Activated naive CD4-positive, alpha-beta T cell treated with anti-CD3 and anti-CD28 coated beads, Interleukin-2, amount 50 U/mL, for 24 hours (primary cell): Measurements from ENCODE around the gene METTL13.
A peak's percentile ranks its signal among the peaks of the same experiment; 100 is the strongest.

Experiments
- H3K27ac Mint-ChIP-seq: one replicate; pipeline ENCODE4 v1.8.0; 2021; ENCODE audit warnings: mild to moderate bottlenecking, mixed read lengths
- H3K27me3 Mint-ChIP-seq: one replicate; pipeline ENCODE4 v1.8.0; 2021; ENCODE audit warnings: mixed read lengths
- H3K36me3 Mint-ChIP-seq: one replicate; pipeline ENCODE4 v1.8.0; 2021; ENCODE audit warnings: mixed read lengths
- H3K4me1 Mint-ChIP-seq: one replicate; pipeline ENCODE4 v1.8.0; 2021; ENCODE audit warnings: mixed read lengths
- H3K4me3 Mint-ChIP-seq: one replicate; pipeline ENCODE4 v1.8.0; 2021; ENCODE audit warnings: mild to moderate bottlenecking, mixed read lengths
- H3K9me3 Mint-ChIP-seq: one replicate; pipeline ENCODE4 v1.8.0; 2021; ENCODE audit warnings: mixed read lengths

METTL13 gene

DNA sequence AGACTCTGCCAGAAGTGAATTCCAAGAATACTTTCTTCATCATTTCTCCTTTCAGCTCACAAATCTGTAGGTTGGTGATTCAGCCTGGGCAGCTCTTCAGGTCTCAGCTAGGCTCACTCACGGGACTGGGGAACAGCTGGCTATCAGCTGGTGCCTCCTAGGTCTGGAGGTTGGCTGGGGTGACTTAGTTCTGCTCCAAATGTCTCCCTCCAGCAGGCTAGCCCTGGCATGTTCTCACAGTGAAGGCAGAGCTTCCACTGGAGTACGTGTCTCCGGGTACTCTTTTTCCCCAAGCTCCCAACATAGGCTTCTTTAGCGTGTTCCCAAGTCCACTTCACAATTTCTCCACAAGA is 27.1 kb upstream of the METTL13 start:
- no peaks in the 10 kb centered on the region for H3K4me1 Mint-ChIP-seq
- H3K27ac Mint-ChIP-seq: no peak overlapping the region
- H3K9me3 Mint-ChIP-seq: no peaks in the 10 kb centered on the region
- H3K4me3 Mint-ChIP-seq: no peak overlapping the region
- H3K27me3 Mint-ChIP-seq: peaks cover 2% of the 10 kb centered on the region
- H3K36me3 Mint-ChIP-seq: no peaks in the 10 kb centered on the region

DNA sequence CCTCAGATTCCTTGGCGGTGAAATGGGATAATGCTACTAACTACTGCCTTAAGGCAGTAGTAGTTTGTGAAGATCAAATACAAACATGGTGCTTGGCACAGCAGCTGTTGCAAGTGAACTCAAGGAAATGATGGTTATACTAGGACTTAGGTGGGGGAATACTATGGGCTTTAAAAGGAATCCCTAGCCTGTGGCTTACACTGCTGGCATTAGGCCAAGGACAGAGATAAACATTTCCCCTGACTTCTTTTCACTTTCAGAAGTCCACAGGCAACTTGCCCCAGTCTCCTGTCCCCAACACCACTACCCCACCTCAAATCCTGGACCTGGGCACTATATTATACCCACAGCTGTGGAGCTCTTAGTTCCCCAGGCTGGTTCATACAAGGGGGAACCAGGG is 26.5 kb upstream of the METTL13 start:
- Mint-ChIP-seq H3K4me3 (no peak overlapping the region), H3K4me1 (no peaks in the 10 kb centered on the region), H3K27ac (no peak overlapping the region), H3K36me3 (no peaks in the 10 kb centered on the region), H3K27me3 (peaks cover 2% of the 10 kb centered on the region), H3K9me3 (no peaks in the 10 kb centered on the region)

DNA sequence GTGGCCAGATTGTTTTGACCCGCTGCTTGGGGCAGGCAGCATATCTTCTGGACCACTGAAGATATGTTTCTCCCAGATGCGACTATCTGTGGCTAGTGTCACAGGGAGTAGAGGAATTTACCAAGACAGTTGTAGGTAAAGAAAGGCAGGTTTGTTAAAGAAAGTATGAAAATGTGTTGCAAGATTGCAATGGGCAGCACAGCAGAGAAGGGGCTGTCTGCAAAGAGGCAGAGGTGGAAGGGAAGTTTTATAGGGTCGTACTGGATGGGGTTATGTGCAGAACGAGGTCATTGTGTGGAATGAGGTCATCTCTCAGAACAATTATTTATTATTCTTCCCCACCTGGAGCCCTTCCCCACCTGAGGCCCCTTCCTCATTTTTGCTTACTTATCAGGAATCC is 24.6 kb upstream of the METTL13 start:
- Mint-ChIP-seq H3K9me3 (no peaks in the 10 kb centered on the region), H3K27ac (no peak overlapping the region), H3K4me3 (no peak overlapping the region), H3K36me3 (no peaks in the 10 kb centered on the region), H3K4me1 (no peaks in the 10 kb centered on the region), H3K27me3 (peaks cover 2% of the 10 kb centered on the region)

DNA sequence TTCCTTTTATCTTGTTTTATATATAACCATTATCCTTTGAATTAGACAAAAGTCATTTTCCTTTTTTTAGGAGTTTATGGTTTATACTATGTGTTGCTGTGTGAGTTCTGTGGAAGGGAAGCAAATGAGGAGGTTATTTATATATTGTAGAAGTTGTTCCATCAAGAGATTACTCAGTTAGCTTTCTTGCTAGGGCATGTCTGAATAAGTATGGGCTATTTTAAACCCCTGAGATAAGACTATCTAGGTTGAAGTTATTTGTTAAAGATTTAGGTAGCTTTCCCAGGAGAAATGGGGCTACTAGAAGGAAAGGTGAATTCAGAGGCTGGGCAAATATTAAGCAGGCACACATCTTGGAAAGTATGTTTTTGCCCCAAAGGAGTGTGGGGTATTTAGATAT is 23.4 kb upstream of the METTL13 start:
- Mint-ChIP-seq H3K27me3 (peaks cover 2% of the 10 kb centered on the region), H3K27ac (no peak overlapping the region), H3K36me3 (no peaks in the 10 kb centered on the region), H3K9me3 (no peaks in the 10 kb centered on the region), H3K4me1 (no peaks in the 10 kb centered on the region), H3K4me3 (no peak overlapping the region)

DNA sequence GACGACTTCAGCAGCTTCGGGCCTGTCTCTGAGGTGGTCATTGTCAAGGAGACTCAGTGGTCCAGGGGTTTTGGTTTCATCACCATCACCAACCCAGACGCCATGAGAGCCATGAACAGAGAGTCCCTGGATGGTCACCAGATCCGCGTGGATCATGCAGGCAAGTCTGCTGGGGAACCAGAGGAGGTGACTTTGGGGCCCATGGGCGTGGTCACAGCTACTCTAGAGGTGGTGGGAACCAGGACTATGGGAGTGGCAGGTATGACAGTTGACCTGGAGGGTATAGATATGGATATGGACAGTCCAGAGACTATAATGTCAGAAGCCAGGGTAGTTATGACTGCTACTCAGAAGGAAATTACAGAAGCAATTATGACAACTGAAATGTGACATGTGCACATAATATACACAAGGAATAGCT is 19.3 kb upstream of the METTL13 start:
- H3K27me3 Mint-ChIP-seq: peaks cover 3% of the 10 kb centered on the region
- no peaks in the 10 kb centered on the region for H3K9me3 Mint-ChIP-seq
- no peaks in the 10 kb centered on the region for H3K36me3 Mint-ChIP-seq
- H3K4me3 Mint-ChIP-seq: no peak overlapping the region
- no peaks in the 10 kb centered on the region for H3K4me1 Mint-ChIP-seq
- no peak overlapping the region for H3K27ac Mint-ChIP-seq

DNA sequence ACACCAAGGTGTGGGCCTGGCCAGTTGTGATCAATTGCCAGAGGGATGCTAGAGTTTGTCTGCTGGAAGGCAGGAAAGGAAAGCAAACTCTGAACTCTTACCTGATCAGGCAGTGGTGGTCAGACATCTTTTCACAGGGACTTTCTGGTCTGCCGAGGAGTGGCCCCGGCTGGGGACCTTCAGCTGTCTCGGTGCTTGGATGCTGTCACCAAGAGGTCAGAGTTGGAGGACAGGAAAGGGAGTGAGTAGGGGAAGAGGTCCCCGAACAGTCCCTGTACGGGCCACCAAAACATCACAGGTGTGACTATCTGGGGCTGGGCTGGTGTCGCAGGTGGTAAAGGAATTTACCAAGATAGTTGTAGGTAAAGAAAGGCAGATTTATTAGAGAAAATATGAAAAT is 17.7 kb upstream of the METTL13 start:
- no peaks in the 10 kb centered on the region for H3K9me3 Mint-ChIP-seq
- H3K4me3 Mint-ChIP-seq: no peak overlapping the region
- no peaks in the 10 kb centered on the region for H3K4me1 Mint-ChIP-seq
- peaks cover 3% of the 10 kb centered on the region for H3K27me3 Mint-ChIP-seq
- no peaks in the 10 kb centered on the region for H3K36me3 Mint-ChIP-seq
- no peak overlapping the region for H3K27ac Mint-ChIP-seq

DNA sequence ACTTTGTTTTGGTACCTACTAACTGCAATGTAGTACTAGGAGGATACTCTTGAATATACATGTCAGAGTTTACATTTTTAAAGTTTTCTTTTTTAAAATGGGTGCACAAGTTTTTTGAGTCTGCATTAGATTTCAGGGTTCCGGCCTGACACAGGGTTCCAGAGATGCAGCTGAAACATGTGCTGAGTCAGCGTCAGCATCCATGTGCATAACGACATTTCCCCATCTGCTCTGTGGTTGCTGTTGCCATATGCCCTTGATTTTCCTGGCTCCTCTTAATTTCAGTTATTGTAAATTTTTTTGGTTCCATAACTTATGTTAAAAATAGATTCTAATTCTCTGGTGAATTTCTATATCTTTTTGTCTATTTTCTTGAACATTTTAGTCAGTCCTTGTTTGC is 12.3 kb upstream of the METTL13 start:
- Mint-ChIP-seq H3K4me1 (no peaks in the 10 kb centered on the region), H3K27me3 (peaks cover 6% of the 10 kb centered on the region), H3K36me3 (peaks cover 1% of the 10 kb centered on the region), H3K27ac (no peak overlapping the region), H3K9me3 (no peaks in the 10 kb centered on the region), H3K4me3 (no peak overlapping the region)

DNA sequence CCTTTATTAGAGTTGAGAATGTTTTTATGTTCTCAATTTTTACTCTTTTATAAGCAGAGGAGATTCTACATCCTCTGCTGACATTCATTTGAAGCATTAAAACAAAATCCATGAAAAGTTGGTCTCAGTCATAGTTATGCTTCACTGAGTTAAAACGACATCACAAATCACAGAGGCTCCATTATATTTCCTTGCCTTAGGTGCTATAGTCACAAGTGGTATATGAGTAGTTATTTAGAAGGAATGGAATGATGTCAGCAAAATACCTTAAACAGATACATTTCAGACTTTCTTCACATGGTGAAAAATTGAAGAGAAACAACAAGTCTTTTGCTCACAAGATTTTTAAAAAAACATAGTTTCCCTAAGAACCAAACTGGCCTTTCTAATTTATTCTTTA is 11.7 kb upstream of the METTL13 start:
- Mint-ChIP-seq H3K9me3 (no peaks in the 10 kb centered on the region), H3K4me3 (no peak overlapping the region), H3K4me1 (no peaks in the 10 kb centered on the region), H3K27ac (no peak overlapping the region), H3K36me3 (peaks cover 1% of the 10 kb centered on the region), H3K27me3 (peaks cover 7% of the 10 kb centered on the region)

DNA sequence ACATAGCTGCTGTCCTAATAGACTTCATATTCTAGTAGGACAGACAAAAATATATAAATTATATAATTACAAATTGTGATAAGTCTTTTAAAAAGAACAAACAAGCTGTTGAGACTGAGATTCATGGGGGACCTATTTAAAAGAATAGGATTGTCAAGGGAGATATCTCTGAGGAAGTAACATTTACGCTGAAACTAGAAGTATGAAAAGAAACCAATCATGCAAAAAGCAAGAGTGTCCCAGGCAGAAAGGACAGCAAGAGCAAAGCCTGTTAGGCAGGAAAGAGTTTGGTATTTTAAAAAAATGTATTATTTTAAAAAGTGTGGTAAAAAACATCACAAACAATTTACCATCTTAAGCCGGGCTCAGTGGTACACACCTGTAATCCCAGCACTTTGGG is 9.1 kb upstream of the METTL13 start:
- H3K9me3 Mint-ChIP-seq: no peaks in the 10 kb centered on the region
- peaks cover 8% of the 10 kb centered on the region for H3K27me3 Mint-ChIP-seq
- no peak overlapping the region for H3K4me3 Mint-ChIP-seq
- H3K36me3 Mint-ChIP-seq: peaks cover 1% of the 10 kb centered on the region
- H3K27ac Mint-ChIP-seq: no peak overlapping the region
- no peaks in the 10 kb centered on the region for H3K4me1 Mint-ChIP-seq

DNA sequence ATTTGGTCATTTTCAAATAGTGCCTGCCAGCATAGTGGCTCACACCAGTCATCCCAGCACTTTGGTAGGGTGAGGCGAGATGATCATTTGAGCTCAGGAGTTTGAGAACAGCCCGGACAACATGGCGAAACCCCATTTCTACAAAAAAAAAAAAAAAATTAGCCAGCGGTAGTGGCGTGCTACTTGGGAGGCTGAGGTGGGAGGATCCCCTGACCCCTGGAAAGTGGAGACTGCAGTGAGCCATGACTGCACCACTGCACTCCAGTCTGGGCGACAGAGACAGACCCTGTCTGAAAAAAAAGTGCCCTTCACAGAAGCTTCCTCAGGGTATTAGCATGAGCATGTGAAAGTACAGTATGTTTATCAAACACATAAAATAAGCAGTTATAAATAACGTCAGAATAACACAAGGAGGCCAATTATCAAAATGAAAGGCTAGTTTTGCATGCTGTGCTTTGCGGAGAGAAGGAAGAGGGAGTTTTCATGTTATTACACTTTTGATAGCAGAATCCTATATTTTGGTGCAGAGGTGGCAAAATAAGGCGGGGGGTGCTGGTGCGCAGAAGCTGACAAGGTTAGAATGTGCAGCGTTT is 781 bp upstream of the METTL13 start:
- peak overlapping the region; percentile 100 for H3K4me3 Mint-ChIP-seq
- H3K27ac Mint-ChIP-seq: peak overlapping the region; percentile 99
- peaks cover 1% of the 10 kb centered on the region for H3K27me3 Mint-ChIP-seq
- H3K9me3 Mint-ChIP-seq: no peaks in the 10 kb centered on the region
- peaks cover 16% of the 10 kb centered on the region for H3K36me3 Mint-ChIP-seq
- H3K4me1 Mint-ChIP-seq: peaks cover 52% of the 10 kb centered on the region

DNA sequence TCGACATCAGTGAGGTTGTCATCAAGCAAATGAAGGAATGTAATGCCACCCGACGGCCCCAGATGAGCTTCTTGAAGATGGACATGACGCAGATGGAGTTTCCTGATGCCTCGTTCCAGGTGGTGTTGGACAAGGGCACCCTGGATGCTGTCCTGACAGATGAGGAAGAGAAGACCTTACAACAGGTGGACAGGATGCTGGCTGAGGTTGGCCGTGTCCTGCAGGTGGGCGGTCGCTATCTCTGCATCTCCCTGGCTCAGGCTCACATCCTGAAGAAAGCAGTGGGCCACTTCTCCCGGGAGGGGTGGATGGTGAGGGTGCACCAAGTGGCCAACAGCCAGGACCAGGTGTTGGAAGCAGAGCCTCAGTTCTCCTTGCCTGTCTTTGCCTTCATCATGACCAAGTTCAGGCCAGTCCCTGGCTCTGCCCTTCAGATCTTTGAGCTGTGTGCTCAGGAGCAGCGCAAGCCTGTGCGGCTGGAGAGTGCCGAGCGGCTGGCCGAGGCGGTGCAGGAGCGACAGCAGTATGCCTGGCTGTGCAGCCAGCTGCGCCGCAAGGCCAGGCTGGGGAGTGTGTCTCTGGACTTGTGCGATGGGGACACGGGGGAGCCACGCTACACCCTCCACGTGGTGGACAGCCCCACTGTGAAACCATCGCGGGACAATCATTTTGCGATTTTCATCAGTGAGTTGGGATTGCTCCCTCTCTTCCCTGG is 2.5 kb downstream of the METTL13 start:
- Mint-ChIP-seq H3K27ac (no peak overlapping the region), H3K36me3 (peaks cover 30% of the 10 kb centered on the region)

DNA sequence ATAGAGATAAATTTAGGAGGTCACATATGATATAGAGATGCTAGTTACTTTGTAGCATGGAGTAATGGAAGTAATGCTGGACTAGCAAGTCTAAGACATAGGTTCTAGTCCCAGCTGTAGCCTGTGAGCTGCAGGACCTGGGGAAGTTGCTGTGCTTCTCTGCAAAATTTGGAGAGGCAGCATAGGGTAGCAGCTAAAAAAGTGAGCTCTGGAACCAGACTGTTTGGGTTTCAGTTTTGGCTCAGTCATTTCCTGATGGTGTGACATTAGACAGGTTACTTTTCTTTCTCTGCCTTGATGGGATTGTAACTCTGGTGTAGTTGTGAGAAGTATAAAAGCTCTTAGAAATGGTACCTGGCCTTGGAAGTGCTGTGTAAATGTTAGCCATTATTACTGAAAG is 3.3 kb downstream of the METTL13 start:
- no peaks in the 10 kb centered on the region for H3K9me3 Mint-ChIP-seq
- no peaks in the 10 kb centered on the region for H3K27me3 Mint-ChIP-seq
- H3K4me3 Mint-ChIP-seq: peak overlapping the region; percentile 84
- peaks cover 35% of the 10 kb centered on the region for H3K36me3 Mint-ChIP-seq
- H3K27ac Mint-ChIP-seq: peak overlapping the region; percentile 74
- H3K4me1 Mint-ChIP-seq: peaks cover 80% of the 10 kb centered on the region

More for the DNA sequence above, 2.5 kb downstream of the METTL13 start:
- peak overlapping the region; percentile 100 for H3K4me3 Mint-ChIP-seq
- H3K9me3 Mint-ChIP-seq: no peaks in the 10 kb centered on the region
- no peaks in the 10 kb centered on the region for H3K27me3 Mint-ChIP-seq
- peaks cover 74% of the 10 kb centered on the region for H3K4me1 Mint-ChIP-seq

DNA sequence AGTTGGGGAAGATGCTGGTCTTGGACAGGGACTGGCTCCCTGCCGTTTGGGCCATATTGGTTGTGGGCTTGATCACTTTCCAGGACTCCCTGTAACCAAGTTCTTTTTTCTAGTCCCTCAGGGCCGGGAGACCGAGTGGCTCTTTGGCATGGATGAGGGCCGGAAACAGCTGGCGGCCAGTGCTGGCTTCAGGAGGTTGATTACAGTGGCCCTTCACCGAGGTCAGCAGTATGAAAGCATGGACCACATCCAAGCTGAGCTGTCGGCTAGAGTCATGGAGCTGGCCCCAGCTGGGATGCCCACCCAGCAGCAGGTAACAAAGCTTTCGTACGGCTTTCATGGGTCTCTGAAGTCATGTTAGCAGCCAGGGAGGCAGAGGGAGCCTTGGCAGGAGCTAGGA is 4.3 kb downstream of the METTL13 start:
- H3K9me3 Mint-ChIP-seq: no peaks in the 10 kb centered on the region
- peaks cover 35% of the 10 kb centered on the region for H3K36me3 Mint-ChIP-seq
- H3K27me3 Mint-ChIP-seq: no peaks in the 10 kb centered on the region
- no peak overlapping the region for H3K27ac Mint-ChIP-seq
- H3K4me3 Mint-ChIP-seq: peak overlapping the region; percentile 84
- peaks cover 77% of the 10 kb centered on the region for H3K4me1 Mint-ChIP-seq

DNA sequence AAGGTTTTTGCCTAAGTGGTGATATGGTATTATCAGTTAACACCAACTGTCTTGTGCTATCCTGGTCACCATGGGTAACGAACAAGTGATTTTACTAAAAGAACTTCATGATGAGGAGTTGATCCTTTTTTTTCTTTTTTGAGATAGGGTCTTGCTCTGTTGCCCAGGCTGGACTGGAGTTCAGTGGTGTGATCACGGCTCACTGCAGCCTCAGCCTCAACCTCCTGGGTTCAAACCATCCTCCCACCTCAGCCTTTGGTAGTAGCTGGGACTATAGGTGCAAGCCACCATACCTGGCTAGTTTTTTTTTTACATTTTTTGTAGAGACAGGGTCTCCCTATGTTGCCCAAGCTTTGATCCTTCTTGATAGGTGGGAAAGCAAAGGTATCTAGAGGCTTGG is 5.1 kb downstream of the METTL13 start:
- Mint-ChIP-seq H3K27me3 (no peaks in the 10 kb centered on the region), H3K27ac (no peak overlapping the region), H3K9me3 (no peaks in the 10 kb centered on the region), H3K4me1 (peaks cover 72% of the 10 kb centered on the region), H3K36me3 (peaks cover 37% of the 10 kb centered on the region), H3K4me3 (no peak overlapping the region)

DNA sequence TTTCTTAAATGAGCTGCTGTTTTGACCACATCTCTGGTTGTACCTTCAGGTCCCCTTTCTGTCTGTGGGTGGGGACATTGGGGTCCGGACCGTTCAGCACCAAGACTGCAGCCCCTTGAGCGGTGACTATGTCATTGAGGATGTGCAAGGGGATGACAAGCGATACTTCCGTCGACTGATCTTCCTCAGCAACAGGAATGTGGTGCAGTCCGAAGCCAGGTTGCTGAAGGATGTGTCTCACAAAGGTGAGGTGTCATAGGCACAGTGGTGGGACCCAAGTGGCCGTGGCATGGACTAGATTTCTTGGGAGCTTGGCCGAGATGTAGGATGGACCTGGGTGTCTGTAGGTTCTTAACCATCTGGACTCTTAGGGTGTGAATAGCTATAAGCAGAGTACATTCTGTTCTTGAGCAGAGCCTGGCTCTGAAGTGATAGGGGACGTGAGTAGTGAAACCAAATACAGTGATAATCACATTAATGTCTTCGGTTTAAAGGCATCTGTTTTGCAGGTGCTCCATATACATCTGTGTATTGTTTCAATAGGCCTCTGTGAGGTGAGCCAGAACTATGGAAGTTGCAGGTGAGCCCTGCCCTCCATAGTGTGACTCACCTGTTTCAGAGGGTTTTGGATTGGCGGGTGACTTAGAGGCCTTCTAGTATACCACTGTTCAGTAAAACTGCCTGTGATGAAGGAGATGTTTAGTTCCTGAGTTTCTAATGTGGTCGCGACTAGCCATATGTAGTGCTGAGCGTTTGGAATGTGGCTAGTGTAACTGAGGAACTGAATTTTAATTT is 6.4 kb downstream of the METTL13 start:
- Mint-ChIP-seq H3K36me3 (peaks cover 37% of the 10 kb centered on the region), H3K4me3 (no peak overlapping the region), H3K27me3 (no peaks in the 10 kb centered on the region), H3K9me3 (no peaks in the 10 kb centered on the region), H3K4me1 (peaks cover 70% of the 10 kb centered on the region), H3K27ac (peak overlapping the region; percentile 53)

DNA sequence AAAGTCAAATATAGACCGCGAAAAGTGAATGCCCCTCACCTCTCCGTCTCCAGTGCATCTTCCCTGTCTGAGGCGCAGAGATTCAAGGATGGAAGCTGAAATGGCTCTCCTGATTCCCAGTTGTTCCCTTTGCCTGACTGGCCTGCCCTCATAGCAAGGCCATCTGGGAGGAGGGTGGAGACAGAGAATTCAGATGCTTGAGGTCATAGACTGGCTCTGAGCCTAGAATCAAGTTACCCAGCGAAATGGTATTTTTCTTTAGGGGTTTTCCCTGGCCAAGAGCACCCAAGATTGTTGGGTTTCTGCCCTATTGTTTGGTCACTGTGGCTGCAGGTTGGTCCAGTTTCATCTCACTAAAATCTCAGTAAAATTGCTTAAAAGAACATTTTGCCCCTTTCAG is 7.2 kb downstream of the METTL13 start:
- Mint-ChIP-seq H3K27me3 (no peaks in the 10 kb centered on the region), H3K4me1 (peaks cover 66% of the 10 kb centered on the region), H3K9me3 (peaks cover under 1% of the 10 kb centered on the region), H3K4me3 (no peak overlapping the region), H3K36me3 (peaks cover 35% of the 10 kb centered on the region), H3K27ac (no peak overlapping the region)
